VCaP (cell line): ENCODE measurements around the gene DPF1.
"Not testable (repeated sequence)": the region's sequence is repeated elsewhere in the genome, so short reads cannot be mapped to it uniquely, and the experiment has no call there.

Experiments used
- H3K27ac ChIP-seq: fragments of 450-650 bp; 2 replicates; pipeline ENCODE4 v1.5.1; 2017
- CTCF ChIP-seq: fragments of 450-650 bp; conservative IDR thresholded peaks from 2 replicates; pipeline ENCODE4 v1.5.1; 2017; ENCODE audit warnings: mild to moderate bottlenecking, moderate library complexity

The DPF1 gene

DNA sequence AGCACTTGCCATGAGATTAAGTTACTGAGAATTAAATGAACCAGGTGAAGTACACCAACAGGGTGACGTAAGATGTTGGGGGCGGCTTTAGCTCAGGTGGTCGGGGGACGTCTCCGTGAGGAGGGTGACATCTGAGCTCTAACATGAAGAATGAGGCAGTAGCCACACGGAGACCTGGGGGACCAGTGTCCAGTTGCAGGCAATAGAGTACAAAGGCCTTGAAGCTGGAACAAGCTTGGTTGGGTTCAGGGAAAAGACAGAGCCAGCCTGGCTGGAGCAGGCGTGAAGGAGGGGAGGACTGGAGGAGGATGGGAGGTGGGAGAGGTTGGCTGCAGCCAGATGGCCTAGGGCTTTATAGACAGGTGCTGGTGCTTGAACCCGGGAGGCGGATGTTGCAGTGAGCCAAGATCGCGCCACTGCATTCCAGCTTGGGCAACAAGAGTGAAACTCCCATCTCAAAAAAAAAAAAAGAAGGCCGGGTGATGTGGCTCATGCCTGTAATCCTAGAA, 42.0 kb upstream of the DPF1 start:
- H3K27ac ChIP-seq, result peak overlapping the region; percentile 98
- TF ChIP-seq CTCF, result no peak

DNA sequence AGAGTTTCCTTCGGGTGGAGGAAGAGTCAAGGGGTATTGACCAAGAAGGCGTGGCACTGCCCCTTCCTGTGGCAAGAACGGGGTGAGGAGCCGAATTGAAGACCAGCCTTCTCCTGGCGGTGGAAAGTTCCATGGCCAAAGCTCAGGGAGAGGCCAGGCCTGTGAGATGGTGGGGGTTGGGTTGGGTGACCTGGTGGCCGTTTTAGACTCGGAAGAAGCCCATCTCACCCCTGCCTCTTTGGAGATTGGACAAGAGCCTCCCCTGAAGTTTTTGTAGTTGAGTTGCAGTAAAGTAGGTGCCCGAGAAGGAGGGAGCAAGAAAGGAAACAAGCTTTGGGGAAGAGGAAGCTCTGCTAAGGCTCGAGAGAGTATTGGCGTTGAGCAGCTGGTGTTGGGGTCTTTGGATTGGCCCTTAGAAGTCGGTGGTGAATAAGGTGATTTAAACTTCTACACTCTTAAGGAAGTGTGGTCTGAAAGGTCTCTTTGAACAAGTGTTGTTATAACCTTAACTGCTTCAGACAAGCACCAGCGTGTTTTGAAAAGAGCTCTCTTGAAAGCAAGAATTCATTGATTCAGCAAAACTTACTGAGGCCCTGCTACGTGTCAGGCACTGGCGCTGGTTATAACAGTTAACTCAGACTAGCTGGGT, 41.3 kb upstream of the DPF1 start:
- no peak for TF ChIP-seq CTCF
- peak overlapping the region; percentile 98 for H3K27ac ChIP-seq

GRCh38 chr19:38264486-38265212, 40.6 kb upstream of the DPF1 start, which contains the start of gene SPINT2:
TSS of gene SPINT2 (plus strand) at chr19:38264573. CDS start at chr19:38264893, 320 bp downstream.
- H3K27ac ChIP-seq, result peak within 1 kb of the TSS; percentile 98
- no peak for TF ChIP-seq CTCF

DNA sequence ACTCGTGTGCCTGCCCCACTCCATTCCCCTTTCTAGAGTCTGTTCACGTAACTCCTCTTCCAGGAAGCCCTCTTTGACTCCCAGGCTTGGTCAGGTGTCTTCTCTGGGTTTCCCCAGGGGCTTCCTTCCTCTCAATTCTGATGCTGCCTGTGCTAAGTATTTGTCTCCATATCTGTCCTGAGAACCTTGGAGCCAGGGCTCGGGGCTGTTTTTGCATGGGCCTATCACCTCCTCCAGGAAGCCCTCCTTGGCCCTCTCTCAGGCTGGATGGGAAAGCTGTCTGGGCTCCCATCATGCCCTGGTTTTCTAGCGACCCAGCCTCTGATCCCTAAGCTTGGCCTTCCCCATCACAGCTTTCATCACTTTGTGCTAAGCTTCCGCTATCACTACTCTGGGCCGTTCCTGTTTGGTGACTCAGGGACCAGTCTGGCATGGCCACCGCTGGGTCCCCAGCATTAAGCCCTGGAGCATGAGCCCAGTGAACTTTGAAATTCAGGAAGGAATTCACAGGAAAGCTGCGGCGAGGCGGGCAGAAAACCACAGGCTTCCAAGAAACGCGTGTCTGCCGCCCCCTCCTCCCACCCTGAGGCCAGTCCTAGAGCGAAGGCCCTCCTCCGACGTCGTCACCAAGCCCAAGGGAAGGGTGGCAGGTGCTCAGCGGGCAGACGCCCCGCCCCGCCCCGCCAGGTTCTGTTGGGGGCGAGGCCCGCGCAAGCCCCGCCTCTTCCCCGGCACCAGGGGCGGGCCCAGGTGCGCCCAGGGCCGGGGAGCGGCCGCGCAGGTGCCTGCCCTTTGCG, 39.9 kb upstream of the DPF1 start:
- H3K27ac ChIP-seq, result peak overlapping the region; percentile 98
- TF ChIP-seq CTCF, result no peak

GRCh38 chr19:38262585-38263268, 38.7 kb upstream of the DPF1 start:
- H3K27ac ChIP-seq, result no peak overlapping the region; the same call in 1 of the 2 replicates
- TF ChIP-seq CTCF, result no peak

DNA sequence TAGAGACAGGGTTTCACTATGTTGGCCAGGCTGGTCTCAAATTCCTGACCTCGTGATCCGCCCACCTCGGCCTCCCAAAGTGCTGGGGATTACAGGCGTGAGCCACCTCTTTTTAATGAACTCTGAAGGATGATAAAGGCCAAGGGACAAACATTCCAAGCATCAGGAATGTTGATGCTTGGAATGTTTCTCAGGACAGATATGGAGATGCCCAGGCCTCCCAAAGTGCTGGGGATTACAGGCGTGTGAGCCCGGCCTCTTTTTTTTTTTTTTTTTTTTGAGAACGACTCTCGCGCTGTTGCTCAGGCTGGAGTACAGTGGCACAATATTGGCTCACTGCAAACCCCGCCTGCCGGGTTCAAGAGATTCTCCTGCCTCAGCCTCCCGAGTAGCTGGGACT, 37.9 kb upstream of the DPF1 start:
- not testable (repeated sequence) for H3K27ac ChIP-seq

- H3K27ac ChIP-seq, result no peak overlapping the region
- TF ChIP-seq CTCF, result no peak
Observed at GRCh38 chr19:38255383-38256014, 31.5 kb upstream of the DPF1 start.
